Fibroblast of upper back skin (primary cell): ENCODE measurements around the gene RRAGD.
A peak's percentile ranks its signal among the peaks of the same experiment; 100 is the strongest.

ENCODE experiments used
- DNase-seq: peaks from one replicate; pipeline ENCODE4 v3.0.0-alpha.2; 2013

RRAGD gene

GRCh38 chr6:89412071-89413005 is at the start of gene RRAGD:
TSS of gene RRAGD (minus strand) at chr6:89412273. CDS start at chr6:89411993, 280 bp downstream.
- DNase-seq = no peak

DNA sequence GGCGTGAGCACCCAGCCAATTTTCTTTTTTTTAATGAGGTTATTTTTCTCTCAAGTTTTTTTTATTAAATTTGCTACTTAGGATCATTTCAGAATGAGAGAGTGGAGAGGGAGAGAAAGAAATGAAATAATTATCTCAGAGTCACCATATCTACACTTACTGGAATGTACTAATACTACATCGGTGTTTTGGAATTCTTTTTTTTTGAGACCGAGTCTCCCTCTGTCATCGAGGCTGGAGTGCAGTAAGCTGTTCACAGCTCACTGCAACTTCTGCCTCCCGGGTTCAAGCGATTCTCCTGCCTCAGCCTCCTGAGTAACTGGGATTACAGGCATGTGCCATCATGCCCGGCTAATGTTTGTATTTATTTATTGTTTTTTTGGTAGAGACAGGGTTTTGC is 48.6 kb upstream of the RRAGD start:
- DNase-seq = no peak

DNA sequence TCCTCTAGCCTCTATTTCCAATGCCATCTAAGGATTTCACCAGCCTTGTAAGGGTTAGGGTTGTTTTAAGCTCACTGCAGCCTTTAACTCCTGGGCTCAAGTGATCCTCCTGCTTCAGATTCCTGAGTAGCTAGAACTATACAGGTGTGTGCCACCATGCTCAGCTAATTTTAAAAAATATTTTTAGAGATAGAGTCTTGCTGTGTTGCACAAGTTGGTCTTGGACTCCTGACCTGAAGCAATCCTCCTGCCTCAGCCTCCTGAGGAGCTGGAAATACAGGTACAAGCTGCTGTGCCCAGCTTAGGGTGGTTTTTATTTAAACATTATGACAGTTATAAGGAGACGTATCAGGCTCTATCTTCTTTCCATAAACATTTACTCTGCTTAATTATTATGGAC is 47.4 kb upstream of the RRAGD start:
- no peak for DNase-seq

GRCh38 chr6:89458704-89459103 is 46.6 kb upstream of the RRAGD start:
- no peak for DNase-seq

DNA sequence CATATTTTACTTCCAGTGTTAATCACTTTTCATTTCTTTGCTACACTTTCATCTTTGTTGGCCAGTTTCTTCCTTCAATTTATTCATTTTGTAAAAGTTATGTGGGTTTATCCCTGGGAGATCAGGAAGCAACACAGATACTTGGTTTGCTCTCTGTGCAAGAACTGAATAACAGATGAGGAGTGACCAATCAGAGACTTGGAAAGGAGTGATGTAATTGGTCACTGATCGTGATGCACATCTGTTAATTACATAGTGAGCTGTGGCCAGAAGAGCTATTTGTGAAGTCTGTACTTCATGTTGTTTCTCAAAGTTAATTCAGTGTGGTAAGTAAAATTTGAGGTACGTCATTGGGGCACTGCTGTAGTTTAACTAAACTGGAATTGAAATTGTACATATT is 42.2 kb upstream of the RRAGD start:
- no peak for DNase-seq

- no peak for DNase-seq
Measured at GRCh38 chr6:89452281-89452680, 40.2 kb upstream of the RRAGD start.

DNA sequence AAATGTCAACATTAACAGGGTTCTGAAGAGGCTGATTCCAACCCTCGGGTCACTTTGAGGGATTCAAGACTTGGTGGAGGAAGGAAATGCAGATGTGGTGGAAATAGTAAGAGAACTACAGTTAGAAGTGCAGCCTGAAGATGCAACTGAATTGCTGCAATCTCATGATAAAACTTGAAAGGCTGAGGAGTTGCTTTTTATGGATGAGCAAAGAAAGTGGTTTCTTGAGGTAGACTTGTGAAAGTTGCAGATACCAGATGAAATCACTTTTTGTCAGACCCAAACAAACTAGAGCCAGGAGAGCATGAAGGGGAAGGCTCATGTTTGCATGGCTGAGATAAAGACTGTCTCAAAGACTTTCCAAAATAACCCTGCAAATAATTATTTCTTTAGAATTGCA is 37.1 kb upstream of the RRAGD start:
- DNase-seq = no peak

DNA sequence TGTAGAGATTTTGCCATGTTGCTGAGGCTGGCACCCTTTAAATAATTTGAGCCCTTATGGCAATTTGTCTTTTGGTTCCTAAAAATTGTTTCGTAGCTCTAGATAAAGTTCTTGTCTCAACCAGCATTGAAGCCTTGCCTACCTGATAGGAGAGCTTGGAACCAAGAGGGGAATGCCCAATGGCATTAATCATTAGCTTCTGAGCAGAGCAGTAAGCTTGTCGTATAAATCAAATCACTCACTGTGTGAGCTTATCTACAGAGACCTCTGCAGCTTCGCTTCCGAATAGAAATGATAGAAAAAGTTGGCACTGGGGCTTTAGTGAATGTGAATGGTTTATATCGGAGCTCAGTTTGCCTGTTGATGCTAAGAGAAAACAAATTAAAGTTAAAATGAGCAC is 31.6 kb upstream of the RRAGD start:
- no peak for DNase-seq

DNA sequence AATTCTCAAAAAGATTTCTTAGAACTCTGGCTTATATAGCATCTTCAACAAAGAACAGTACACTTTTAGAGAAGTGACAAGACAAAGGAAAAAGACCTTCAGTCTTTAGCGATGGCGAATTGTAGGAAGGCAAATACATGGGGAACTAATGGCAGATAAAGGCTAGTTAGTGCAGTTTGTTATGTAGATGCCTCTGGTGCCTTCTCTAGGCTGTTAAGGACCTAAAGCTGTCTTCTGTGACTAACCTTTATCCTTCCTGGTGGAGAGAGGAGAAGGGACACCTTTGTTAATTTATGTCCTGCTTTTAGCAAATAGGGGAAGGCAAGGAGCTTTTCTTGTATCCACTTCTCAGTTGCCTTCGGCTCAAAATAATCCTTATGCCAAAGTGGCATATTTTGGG is 28.1 kb upstream of the RRAGD start:
- DNase-seq = no peak

- DNase-seq = no peak
Measured at GRCh38 chr6:89439014-89439413, 26.9 kb upstream of the RRAGD start.

- DNase-seq = no peak
Measured at GRCh38 chr6:89438248-89438647, 26.2 kb upstream of the RRAGD start.

- DNase-seq = no peak
Measured at GRCh38 chr6:89436226-89436625, 24.2 kb upstream of the RRAGD start.

DNA sequence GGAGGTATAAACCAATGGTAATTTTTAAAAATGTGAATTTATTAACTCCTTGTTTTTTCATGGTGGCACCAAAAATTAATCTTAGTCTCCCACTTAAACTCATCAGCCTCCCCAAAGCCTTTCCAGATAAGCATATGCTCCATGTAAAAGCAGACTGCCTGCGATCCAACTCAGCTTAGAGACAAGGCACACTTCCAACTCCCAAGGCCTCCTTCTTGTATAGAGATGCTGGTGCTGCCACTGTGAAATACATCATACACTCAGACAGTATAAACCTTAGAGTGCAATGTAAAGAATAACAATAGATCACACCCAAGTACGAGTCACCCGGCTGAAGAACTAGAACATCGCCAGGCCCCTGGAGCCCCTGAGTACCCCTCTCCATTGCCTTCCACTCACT is 22.9 kb upstream of the RRAGD start:
- no peak for DNase-seq

- DNase-seq = no peak
Measured at GRCh38 chr6:89434150-89434499, 22.1 kb upstream of the RRAGD start.

- no peak for DNase-seq
Measured at GRCh38 chr6:89433252-89434149, 21.4 kb upstream of the RRAGD start.

DNA sequence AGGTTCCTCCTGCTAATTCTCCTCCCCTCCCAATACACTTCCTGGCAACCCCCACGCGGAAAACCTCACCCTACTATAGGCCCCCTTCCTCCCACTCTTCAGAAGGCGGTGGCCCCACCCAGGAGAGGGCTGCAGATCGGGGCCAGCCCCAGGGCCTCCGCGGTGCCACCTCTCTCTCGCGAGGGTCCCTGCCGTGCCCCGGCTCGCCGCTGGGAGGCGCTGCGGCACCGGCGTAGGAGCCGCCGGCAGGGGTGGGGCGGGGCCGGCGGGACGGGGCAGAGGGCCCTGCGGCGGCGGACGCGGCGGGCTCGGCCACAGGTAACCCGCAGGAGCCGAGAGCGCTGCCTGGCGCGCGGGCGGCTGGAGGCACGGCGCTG is 20.8 kb upstream of the RRAGD start, which contains the start of gene ANKRD6:
Gene ANKRD6 (plus strand): TSS at position 278 of the 377 bp plus-strand sequence. CDS start 133,825 bp downstream, outside the sequence.
- peak; percentile 38 for DNase-seq

GRCh38 chr6:89430201-89430962 is 18.3 kb upstream of the RRAGD start:
- peak; percentile 14 for DNase-seq

- DNase-seq = no peak
Measured at GRCh38 chr6:89416796-89417195, 4.7 kb upstream of the RRAGD start.

DNA sequence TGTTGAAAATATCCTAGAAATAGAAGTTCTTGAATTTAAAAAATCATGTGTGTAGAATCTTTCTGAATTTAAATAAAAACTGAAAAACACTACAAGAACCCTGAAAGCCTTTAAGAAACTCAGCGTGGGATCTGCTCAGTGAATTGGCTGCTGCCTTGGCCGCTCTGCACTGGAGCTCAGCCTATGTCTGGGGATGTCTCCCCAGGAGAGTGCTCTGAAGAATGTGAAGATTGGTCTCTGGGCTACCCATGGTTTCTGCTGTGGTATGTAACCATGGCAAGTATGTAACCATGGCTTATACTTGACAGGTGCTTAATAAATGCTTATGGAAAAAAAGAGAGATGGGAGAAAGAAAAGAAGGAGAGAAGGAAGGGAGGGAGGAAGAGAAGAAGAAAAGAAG is 3.1 kb upstream of the RRAGD start:
- no peak for DNase-seq

GRCh38 chr6:89414215-89414614 is 2.1 kb upstream of the RRAGD start:
- DNase-seq = no peak

- no peak for DNase-seq
Measured at GRCh38 chr6:89413006-89413400, 930 bp upstream of the RRAGD start.

DNA sequence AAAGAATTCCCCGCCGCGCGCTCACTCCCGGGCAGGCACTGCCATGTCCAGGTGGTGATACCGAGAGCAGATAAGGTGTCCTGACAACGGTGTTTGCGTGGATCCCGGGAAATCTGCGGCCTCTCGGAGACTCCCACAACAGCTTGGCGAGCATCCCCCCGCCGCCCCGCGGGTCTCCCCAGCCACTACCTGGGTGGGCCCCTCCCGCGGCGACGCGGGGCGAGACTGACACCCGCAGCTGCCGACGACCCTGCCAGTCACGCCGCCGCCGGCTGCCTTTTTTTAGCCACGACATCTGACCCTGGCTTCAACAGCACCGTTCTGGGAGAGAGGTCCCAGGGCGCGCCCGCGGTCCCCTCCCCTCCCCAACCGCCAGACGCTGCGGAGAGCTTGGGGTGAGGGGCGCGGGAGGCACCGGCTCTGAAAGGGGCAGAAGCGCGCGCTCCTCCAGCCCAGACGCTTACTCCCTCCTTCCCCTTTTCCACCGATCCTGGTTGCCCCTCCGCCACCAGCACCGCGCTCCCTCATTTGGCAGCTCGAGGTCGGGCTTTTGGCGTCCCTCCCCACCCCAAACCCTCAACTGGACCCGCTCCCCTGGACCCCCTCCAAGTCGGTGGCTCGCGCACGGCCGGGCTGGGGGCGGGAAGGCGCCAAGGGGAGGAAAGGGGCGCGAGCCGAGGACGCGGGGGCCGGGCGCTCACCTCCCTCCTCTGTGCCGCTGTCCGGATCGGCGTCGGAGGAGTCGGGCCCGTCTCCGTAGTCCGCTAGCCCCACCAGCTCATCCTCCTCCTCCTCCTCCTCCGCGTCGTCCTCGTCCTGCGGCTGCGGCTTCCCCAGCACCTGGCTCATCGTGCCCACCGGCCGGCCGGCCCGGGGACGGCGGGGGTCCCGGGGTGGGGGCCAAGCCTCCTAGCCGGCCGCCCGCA is 665 bp downstream of the RRAGD start:
- no peak for DNase-seq
